Measurements from ENCODE around the gene TMEM51. TPM values are rescaled to one million over a fixed set of nuclear protein-coding genes. Genes with fewer than 3 reads are reported as not detected.

Gene TMEM51
- total and polyA plus RNA-seq, 2 of the 13 experiments (the other 11 are each of a cell fraction or from before 2014, with no cell fraction given) = 12.2 to 22.3 TPM

DNA sequence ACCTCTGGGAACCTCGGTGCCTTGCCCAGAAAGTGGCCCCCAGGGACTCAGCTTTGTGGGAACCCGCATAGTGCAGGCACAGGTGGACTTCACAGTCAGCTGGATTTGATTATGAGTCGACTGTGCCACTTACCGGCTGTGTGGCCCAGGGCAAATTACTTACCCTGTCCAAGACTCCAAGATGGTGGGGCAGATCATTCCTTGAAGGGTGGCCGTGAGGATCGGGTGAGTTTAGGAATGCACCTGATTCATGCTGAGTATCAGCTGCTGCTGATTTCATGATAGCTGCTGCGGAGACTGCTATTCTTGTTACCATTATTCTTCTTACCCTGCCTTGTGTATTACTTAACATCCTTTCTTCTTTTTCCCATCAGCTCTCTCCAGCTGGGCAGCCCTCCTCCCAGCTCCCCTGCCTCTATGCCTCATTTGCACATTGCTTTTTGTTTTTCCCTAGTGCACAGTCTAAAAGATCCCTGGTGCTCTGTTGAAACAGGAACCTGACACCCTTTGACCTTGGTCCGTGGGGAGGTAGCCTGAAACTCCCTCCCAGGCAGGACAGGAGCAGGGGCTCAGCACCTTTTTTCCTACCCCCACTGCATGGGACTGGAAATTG, 53.0 kb downstream of the TMEM51 start (continued):
- TF ChIP-seq, protein P1, sequence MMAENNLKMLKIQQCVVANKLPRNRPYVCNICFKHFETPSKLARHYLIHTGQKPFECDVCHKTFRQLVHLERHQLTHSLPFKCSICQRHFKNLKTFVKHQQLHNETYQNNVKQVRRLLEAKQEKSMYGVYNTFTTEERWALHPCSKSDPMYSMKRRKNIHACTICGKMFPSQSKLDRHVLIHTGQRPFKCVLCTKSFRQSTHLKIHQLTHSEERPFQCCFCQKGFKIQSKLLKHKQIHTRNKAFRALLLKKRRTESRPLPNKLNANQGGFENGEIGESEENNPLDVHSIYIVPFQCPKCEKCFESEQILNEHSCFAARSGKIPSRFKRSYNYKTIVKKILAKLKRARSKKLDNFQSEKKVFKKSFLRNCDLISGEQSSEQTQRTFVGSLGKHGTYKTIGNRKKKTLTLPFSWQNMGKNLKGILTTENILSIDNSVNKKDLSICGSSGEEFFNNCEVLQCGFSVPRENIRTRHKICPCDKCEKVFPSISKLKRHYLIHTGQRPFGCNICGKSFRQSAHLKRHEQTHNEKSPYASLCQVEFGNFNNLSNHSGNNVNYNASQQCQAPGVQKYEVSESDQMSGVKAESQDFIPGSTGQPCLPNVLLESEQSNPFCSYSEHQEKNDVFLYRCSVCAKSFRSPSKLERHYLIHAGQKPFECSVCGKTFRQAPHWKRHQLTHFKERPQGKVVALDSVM (CRISPR knock-in tag; IDR thresholded peaks at IDR 0.05) = no peak
- TF ChIP-seq ZNF468 (CRISPR knock-in tag; IDR thresholded peaks at IDR 0.05) = no peak
- peak; percentile 43; the same call in 1 of the 2 replicates for TF ChIP-seq ZNF205 (CRISPR knock-in tag; IDR thresholded peaks at IDR 0.05)
- no peak for TF ChIP-seq ZFP36L2 (CRISPR knock-in tag; IDR thresholded peaks at IDR 0.05)
- 0 out of 2 replicates have a peak, but pooled peaks have one; percentile 73 for TF ChIP-seq ZNF230 (CRISPR knock-in tag; IDR thresholded peaks at IDR 0.05)
- TF ChIP-seq ZNF180 (CRISPR knock-in tag; IDR thresholded peaks at IDR 0.05; ENCODE audit: borderline replicate concordance, low read depth) = no peak
- peak; percentile 54; the same call in 1 of the 2 replicates for TF ChIP-seq HOXD1 (CRISPR knock-in tag; IDR thresholded peaks at IDR 0.05)
- TF ChIP-seq, protein P2, sequence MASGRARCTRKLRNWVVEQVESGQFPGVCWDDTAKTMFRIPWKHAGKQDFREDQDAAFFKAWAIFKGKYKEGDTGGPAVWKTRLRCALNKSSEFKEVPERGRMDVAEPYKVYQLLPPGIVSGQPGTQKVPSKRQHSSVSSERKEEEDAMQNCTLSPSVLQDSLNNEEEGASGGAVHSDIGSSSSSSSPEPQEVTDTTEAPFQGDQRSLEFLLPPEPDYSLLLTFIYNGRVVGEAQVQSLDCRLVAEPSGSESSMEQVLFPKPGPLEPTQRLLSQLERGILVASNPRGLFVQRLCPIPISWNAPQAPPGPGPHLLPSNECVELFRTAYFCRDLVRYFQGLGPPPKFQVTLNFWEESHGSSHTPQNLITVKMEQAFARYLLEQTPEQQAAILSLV (CRISPR knock-in tag; IDR thresholded peaks at IDR 0.05; ENCODE audit: borderline replicate concordance) = no peak
- peak; percentile 91 for TF ChIP-seq HNF4A (CRISPR knock-in tag; IDR thresholded peaks at IDR 0.05)
- TF ChIP-seq, protein P3, sequence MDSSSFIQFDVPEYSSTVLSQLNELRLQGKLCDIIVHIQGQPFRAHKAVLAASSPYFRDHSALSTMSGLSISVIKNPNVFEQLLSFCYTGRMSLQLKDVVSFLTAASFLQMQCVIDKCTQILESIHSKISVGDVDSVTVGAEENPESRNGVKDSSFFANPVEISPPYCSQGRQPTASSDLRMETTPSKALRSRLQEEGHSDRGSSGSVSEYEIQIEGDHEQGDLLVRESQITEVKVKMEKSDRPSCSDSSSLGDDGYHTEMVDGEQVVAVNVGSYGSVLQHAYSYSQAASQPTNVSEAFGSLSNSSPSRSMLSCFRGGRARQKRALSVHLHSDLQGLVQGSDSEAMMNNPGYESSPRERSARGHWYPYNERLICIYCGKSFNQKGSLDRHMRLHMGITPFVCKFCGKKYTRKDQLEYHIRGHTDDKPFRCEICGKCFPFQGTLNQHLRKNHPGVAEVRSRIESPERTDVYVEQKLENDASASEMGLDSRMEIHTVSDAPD (CRISPR knock-in tag; IDR thresholded peaks at IDR 0.05) = no peak
- peak; percentile 63; the same call in 1 of the 2 replicates for TF ChIP-seq NCOA2 (CRISPR knock-in tag; IDR thresholded peaks at IDR 0.05)
- no peak for TF ChIP-seq ZSCAN20 (CRISPR knock-in tag; IDR thresholded peaks at IDR 0.05; ENCODE audit: borderline replicate concordance)
- TF ChIP-seq, protein P4, sequence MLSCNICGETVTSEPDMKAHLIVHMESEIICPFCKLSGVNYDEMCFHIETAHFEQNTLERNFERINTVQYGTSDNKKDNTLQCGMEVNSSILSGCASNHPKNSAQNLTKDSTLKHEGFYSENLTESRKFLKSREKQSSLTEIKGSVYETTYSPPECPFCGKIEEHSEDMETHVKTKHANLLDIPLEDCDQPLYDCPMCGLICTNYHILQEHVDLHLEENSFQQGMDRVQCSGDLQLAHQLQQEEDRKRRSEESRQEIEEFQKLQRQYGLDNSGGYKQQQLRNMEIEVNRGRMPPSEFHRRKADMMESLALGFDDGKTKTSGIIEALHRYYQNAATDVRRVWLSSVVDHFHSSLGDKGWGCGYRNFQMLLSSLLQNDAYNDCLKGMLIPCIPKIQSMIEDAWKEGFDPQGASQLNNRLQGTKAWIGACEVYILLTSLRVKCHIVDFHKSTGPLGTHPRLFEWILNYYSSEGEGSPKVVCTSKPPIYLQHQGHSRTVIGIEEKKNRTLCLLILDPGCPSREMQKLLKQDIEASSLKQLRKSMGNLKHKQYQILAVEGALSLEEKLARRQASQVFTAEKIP (CRISPR knock-in tag; IDR thresholded peaks at IDR 0.05; ENCODE audit: borderline replicate concordance) = no peak
- TF ChIP-seq ZNF552 (CRISPR knock-in tag; IDR thresholded peaks at IDR 0.05; ENCODE audit: borderline replicate concordance) = no peak
- no peak for TF ChIP-seq MATR3 (CRISPR knock-in tag; IDR thresholded peaks at IDR 0.05)
- peak; percentile 61; the same call in 1 of the 2 replicates for TF ChIP-seq SOX5 (CRISPR knock-in tag; IDR thresholded peaks at IDR 0.05; ENCODE audit: borderline replicate concordance)
- TF ChIP-seq KLF9 (CRISPR knock-in tag; IDR thresholded peaks at IDR 0.05; ENCODE audit: low read depth) = no peak
- TF ChIP-seq, protein P5, sequence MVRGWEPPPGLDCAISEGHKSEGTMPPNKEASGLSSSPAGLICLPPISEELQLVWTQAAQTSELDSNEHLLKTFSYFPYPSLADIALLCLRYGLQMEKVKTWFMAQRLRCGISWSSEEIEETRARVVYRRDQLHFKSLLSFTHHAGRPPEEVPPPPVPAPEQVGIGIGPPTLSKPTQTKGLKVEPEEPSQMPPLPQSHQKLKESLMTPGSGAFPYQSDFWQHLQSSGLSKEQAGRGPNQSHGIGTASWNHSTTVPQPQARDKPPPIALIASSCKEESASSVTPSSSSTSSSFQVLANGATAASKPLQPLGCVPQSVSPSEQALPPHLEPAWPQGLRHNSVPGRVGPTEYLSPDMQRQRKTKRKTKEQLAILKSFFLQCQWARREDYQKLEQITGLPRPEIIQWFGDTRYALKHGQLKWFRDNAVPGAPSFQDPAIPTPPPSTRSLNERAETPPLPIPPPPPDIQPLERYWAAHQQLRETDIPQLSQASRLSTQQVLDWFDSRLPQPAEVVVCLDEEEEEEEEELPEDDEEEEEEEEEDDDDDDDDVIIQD (CRISPR knock-in tag; IDR thresholded peaks at IDR 0.05; ENCODE audit: low read depth) = no peak
- TF ChIP-seq, protein P6, sequence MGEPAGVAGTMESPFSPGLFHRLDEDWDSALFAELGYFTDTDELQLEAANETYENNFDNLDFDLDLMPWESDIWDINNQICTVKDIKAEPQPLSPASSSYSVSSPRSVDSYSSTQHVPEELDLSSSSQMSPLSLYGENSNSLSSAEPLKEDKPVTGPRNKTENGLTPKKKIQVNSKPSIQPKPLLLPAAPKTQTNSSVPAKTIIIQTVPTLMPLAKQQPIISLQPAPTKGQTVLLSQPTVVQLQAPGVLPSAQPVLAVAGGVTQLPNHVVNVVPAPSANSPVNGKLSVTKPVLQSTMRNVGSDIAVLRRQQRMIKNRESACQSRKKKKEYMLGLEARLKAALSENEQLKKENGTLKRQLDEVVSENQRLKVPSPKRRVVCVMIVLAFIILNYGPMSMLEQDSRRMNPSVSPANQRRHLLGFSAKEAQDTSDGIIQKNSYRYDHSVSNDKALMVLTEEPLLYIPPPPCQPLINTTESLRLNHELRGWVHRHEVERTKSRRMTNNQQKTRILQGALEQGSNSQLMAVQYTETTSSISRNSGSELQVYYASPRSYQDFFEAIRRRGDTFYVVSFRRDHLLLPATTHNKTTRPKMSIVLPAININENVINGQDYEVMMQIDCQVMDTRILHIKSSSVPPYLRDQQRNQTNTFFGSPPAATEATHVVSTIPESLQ (CRISPR knock-in tag; conservative IDR thresholded peaks at IDR 0.05) = no peak
- TF ChIP-seq BRCA1 (CRISPR knock-in tag; IDR thresholded peaks at IDR 0.05) = no peak
